Heart right ventricle (tissue), 16 donors: Measurements from ENCODE around the gene RFPL1. TPM values are rescaled to one million over a fixed set of nuclear protein-coding genes. Genes with fewer than 3 reads are reported as not detected.

Experiments
- ATAC-seq, 8 donors: fragments of 200-7000 bp; cut with Tn5 transposase; one replicate each; pipeline ENCODE4 v1.9.1; 2020; ENCODE audit warnings: mild to moderate bottlenecking in 8 of 8, moderate library complexity in 8 of 8, moderate number of reproducible peaks in 1 of 8
- DNase-seq, 2 donors: peaks; one replicate each; pipeline ENCODE4 v3.0.0-alpha.2; 2020
- H3K27ac ChIP-seq, 10 donors: fragments of 200-600 bp; sonication (generic) in 2 of 10; one replicate each; pipeline versions ENCODE4 v1.5.0 to v1.8.0; 2020 to 2022; ENCODE audit warnings: mild to moderate bottlenecking in 3 of 10
- H3K27me3 ChIP-seq, 7 donors: fragments of 200-600 bp; one replicate each; pipeline ENCODE4 v1.8.0; 2021 to 2022; ENCODE audit warnings: mild to moderate bottlenecking in 2 of 7
- H3K36me3 ChIP-seq, 9 donors: fragments of 200-600 bp; sonication (generic) in 1 of 9; one replicate each; pipeline versions ENCODE4 v1.5.0 to v1.8.0; 2020 to 2022; ENCODE audit warnings: mild to moderate bottlenecking in 2 of 9
- H3K4me1 ChIP-seq, 9 donors: fragments of 200-600 bp; sonication (generic) in 1 of 9; one replicate each; pipeline versions ENCODE4 v1.5.0 to v1.8.0; 2020 to 2022; ENCODE audit warnings: mild to moderate bottlenecking in 4 of 9
- H3K4me3 ChIP-seq, 10 donors: fragments of 200-600 bp; sonication (generic) in 2 of 10; one replicate each; pipeline versions ENCODE4 v1.5.0 to v1.8.0; 2020 to 2022; ENCODE audit warnings: mild to moderate bottlenecking in 7 of 10, moderate library complexity in 2 of 10
- H3K9me3 ChIP-seq, 11 donors: fragments of 200-600 bp in 10 of 11; sonication (generic) in 2 of 11; one replicate each; pipeline versions ENCODE4 v1.5.0 to v1.8.0; 2013 to 2022; ENCODE audit warnings: mild to moderate bottlenecking in 2 of 11, control low read depth in 1 of 11, moderate library complexity in 1 of 11
- CTCF ChIP-seq, 9 donors: fragments of 200-600 bp; sonication (generic) in 2 of 9; IDR thresholded peaks; one replicate each; pipeline versions ENCODE4 v1.5.0 to v1.8.0; 2021 to 2022; ENCODE audit warnings: antibody characterized with exemption in 9 of 9, mild to moderate bottlenecking in 5 of 9, moderate library complexity in 1 of 9
- WGBS, 2 donors: extraction: QIAGEN DNeasy Blood & Tissue Kit; methylation state at CpG; one replicate each; pipeline ENCODE4 v1.1.7; 2013; ENCODE audit warnings: inconsistent platforms in 1 of 2; 5-methylcytosine and 5-hydroxymethylcytosine counted together
- intact Hi-C, 10 donors: fragments of 100-400 bp; cut with DNase I; formaldehyde crosslinking; loops; one replicate each; pipeline versions ENCODE4 v1.11.1 to v1.14.2; 2022
- polyA plus RNA-seq, 2 donors: library from polyadenylated mRNA; stranded (reverse); fragments of 200-250 nt; gene quantifications; one replicate each; pipeline ENCODE4 v1.2.3, GENCODE V29; 2013
- total RNA-seq, 10 donors: library from RNA; stranded (reverse); fragmentation: NEBNext Ultra II Directional in 3 of 10; extraction: Animal tissue kit (Norgen Biotek cat#: 25700) in 3 of 10; gene quantifications; one replicate each; pipeline versions ENCODE4 v1.2.1 to v1.2.4, GENCODE V29; 2021 to 2023
- donor health status: Arrhythmogenic right ventricular cardiomyopathy.
- donor health status: ischemic (EF 13 %, LVEDD 7.1; RV severe dilation, severe dysfunction).
- donor health status: healthy with polysubstance abuse.
- donor health status: DM: no; HTN: yes; CAD: no.
- donor health status: DM: no; HTN: no; CAD: no.
- donor health status: ischemic (EF 25% LVEDD 6.9; RV normal size, moderate dysfunction).
- donor health status: ischemic (EF 25% LVEDD 5.7; RV mildly dilated, moderate dysfunction).
- donor health status: healthy.
- donor health status: DM: yes; HTN: yes; CAD: no.
- donor health status: Ischemic cardiomyopathy.
- donor health status: ischemic (EF 35%, LVEDD 5.7; RV mildly dilated, moderate dysfunction).
- donor health status: nonischemic (EF 11% LVEDD 7.7; RV severe dilation, severe dysfunction).
- donor health status: DM: yes; HTN: yes; CAD: no.
- donor health status: PGD.
- donor health status: ischemic (EF 29% LVEDD 5.4; RV normal size, mild dysfunction).
- donor health status: nonischemic (EF 23%, LVEDD 6.1; RV moderate dilation, normal function).

The RFPL1 gene
- total and polyA plus RNA-seq, 12 donors = not detected

DNA sequence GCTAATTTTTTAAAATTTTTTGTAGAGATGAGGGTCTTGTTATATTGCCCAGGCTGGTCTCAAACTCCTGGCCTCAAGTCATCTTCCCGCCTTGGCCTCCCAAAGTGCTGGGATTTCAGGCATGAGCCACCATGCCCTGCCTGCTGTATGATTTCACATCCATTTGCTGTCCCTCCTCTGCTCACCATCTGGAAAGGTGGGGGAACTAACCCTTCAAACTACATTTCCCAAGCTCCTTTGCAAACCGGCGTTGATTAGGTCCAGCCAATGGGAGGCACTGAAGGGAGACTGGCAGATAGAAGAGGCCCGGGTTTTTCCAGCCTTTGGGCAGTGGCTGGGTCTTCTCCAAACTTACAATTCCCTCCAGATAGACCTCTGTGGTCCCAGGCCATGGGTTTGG is 19.3 kb downstream of the RFPL1 start:
- Histone ChIP-seq H3K36me3 (no peaks in the 10 kb centered on the region), H3K4me1 (peaks cover 0 to 4% (median 0%) of the 10 kb centered on the region in 9 donors), H3K9me3 (no peaks in the 10 kb centered on the region), H3K27me3 (no peaks in the 10 kb centered on the region), H3K27ac (no peak overlapping the region), H3K4me3 (no peak overlapping the region)
- no peak for TF ChIP-seq CTCF (IDR thresholded peaks at IDR 0.05)
- ATAC-seq (peak in 6 of 8 donors; percentile 45 to 69 (median 59)), DNase-seq (no peak)
- WGBS, 2 donors = 29 to 34% methylated on average over 4 of the region's 4 CpGs
- intact Hi-C loops = no loop called here

DNA sequence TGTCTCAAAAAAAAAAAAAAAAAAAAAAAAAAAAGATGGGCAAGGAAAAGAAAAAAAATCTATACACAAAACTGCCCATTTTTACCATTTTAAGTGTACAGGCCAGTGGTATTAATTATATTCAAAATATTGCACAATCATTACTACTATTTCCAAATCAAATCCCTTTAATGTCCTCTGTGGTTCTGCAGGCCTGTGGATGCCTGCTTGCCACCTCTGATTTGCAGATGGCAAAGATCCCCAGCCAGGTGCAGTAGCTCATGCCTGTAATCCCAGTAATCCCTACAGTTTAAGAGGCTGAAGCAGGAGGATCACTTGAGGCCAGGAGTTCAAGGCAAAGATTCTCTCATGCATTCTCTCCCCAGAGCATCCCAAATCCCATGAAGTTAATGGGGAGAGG is 20.2 kb downstream of the RFPL1 start:
- Histone ChIP-seq H3K27ac (no peak overlapping the region), H3K4me3 (no peak overlapping the region), H3K27me3 (no peaks in the 10 kb centered on the region), H3K36me3 (no peaks in the 10 kb centered on the region), H3K9me3 (no peaks in the 10 kb centered on the region), H3K4me1 (peaks cover 0 to 4% (median 0%) of the 10 kb centered on the region in 9 donors)
- ATAC-seq = no peak
- intact Hi-C loops = no loop called here
- DNase-seq = no peak
- no peak for TF ChIP-seq CTCF (IDR thresholded peaks at IDR 0.05)

DNA sequence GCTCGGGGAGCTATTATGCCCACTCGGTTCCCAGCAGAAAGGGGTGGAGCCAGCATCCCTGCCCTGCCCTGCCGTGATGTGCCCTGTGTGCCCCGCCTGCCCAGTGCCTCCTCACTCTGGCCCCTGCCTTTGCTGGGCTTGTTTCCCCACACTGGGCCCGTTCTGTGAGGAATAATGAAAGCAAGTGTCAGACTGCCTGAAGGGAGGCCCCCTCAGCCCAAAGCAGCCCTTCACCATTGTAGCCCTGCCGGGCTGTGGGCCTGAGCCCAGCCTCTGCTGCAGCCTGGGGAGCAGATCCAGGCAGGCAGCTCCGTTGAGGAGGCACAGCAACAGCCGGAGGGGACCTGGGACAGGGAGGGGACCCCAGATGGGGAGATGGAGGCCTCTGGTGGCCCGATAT is 21.4 kb downstream of the RFPL1 start:
- Histone ChIP-seq H3K36me3 (no peaks in the 10 kb centered on the region), H3K4me3 (no peak overlapping the region), H3K27me3 (no peaks in the 10 kb centered on the region), H3K27ac (no peak overlapping the region), H3K4me1 (peaks cover 0 to 4% (median 0%) of the 10 kb centered on the region in 9 donors), H3K9me3 (no peaks in the 10 kb centered on the region)
- ATAC-seq = no peak
- no peak for DNase-seq
- intact Hi-C loops = no loop called here
- no peak for TF ChIP-seq CTCF (IDR thresholded peaks at IDR 0.05)
- WGBS, 2 donors = 61 to 67% methylated on average over 9 of the region's 9 CpGs

GRCh38 chr22:29461263-29461662 is 22.9 kb downstream of the RFPL1 start:
- 83 to 86% methylated on average over 5 of the region's 5 CpGs for WGBS, 2 donors
- Histone ChIP-seq H3K27ac (no peak overlapping the region), H3K27me3 (no peaks in the 10 kb centered on the region), H3K4me1 (peaks cover 0 to under 1% (median 0%) of the 10 kb centered on the region in 9 donors), H3K4me3 (no peak overlapping the region), H3K9me3 (no peaks in the 10 kb centered on the region), H3K36me3 (no peaks in the 10 kb centered on the region)
- no peak for ATAC-seq
- no peak for TF ChIP-seq CTCF (IDR thresholded peaks at IDR 0.05)
- no peak for DNase-seq
- intact Hi-C loops = no loop called here
